Measurements from ENCODE around the gene CLEC2L.

The CLEC2L gene

GRCh38 chr7:139576179-139576973, 52.9 kb downstream of the CLEC2L start:
- DNase-seq = no peak

GRCh38 chr7:139580435-139580834, 57.0 kb downstream of the CLEC2L start:
- DNase-seq = no peak

GRCh38 chr7:139582130-139582650, 58.7 kb downstream of the CLEC2L start:
- DNase-seq = no peak

- no peak for DNase-seq
These were observed 59.2 kb downstream of the CLEC2L start for GRCh38 chr7:139582671-139583155.

- DNase-seq = no peak
These were observed 60.5 kb downstream of the CLEC2L start for GRCh38 chr7:139583826-139584553.

- DNase-seq = no peak
These were observed 61.6 kb downstream of the CLEC2L start for GRCh38 chr7:139585042-139585441.

- no peak for DNase-seq
These were observed 62.8 kb downstream of the CLEC2L start for GRCh38 chr7:139586286-139586685.

- DNase-seq = no peak
These were observed 64.0 kb downstream of the CLEC2L start for GRCh38 chr7:139587535-139587934.

GRCh38 chr7:139588632-139589031, 65.1 kb downstream of the CLEC2L start:
- no peak for DNase-seq

- DNase-seq = no peak
These were observed 66.0 kb downstream of the CLEC2L start for GRCh38 chr7:139589474-139589873.

- no peak for DNase-seq
These were observed 68.2 kb downstream of the CLEC2L start for GRCh38 chr7:139591550-139592195.

- no peak for DNase-seq
These were observed 69.4 kb downstream of the CLEC2L start for GRCh38 chr7:139592801-139593461.

GRCh38 chr7:139594090-139594489, 70.6 kb downstream of the CLEC2L start:
- DNase-seq = no peak
